HEK293 (cell line): Measurements from ENCODE around the gene EIF4B.
A peak's percentile ranks its signal among the peaks of the same experiment; 100 is the strongest.

Source experiments
- BCL11A ChIP-seq: fragments of 450-650 bp; formaldehyde crosslinking; IDR thresholded peaks from 2 replicates; pipeline ENCODE4 v1.5.1; 2016; ENCODE audit warnings: low read depth, missing biosample characterization, missing genetic modification characterization
- GLIS2 ChIP-seq: fragments of 450-650 bp; formaldehyde crosslinking; IDR thresholded peaks from 2 replicates; pipeline ENCODE4 v1.5.1; 2016; ENCODE audit warnings: missing biosample characterization, missing genetic modification characterization
- HIC1 ChIP-seq: fragments of 450-650 bp; formaldehyde crosslinking; IDR thresholded peaks from 2 replicates; pipeline ENCODE4 v1.5.1; 2016; ENCODE audit warnings: missing biosample characterization, missing genetic modification characterization
- HOXD13 ChIP-seq: sonication (generic); formaldehyde crosslinking; IDR thresholded peaks from 2 replicates; pipeline ENCODE4 v1.8.0; 2022; ENCODE audit warnings: missing genetic modification reagents, borderline replicate concordance
- KLF16 ChIP-seq: fragments of 450-650 bp; formaldehyde crosslinking; IDR thresholded peaks from 2 replicates; pipeline ENCODE4 v1.5.1; 2017; ENCODE audit warnings: missing biosample characterization, missing genetic modification characterization
- KLF8 ChIP-seq: fragments of 450-650 bp; formaldehyde crosslinking; IDR thresholded peaks from 2 replicates; pipeline ENCODE4 v1.5.1; 2016; ENCODE audit warnings: missing biosample characterization, missing genetic modification characterization
- OVOL3 ChIP-seq: fragments of 450-650 bp; formaldehyde crosslinking; IDR thresholded peaks from 2 replicates; pipeline ENCODE4 v1.5.1; 2016; ENCODE audit warnings: missing biosample characterization, missing genetic modification characterization
- PBX3 ChIP-seq: sonication (generic); formaldehyde crosslinking; IDR thresholded peaks from 2 replicates; pipeline ENCODE4 v1.8.1; 2022; ENCODE audit warnings: mild to moderate bottlenecking, moderate library complexity, missing genetic modification reagents
- SCRT2 ChIP-seq: fragments of 450-650 bp; formaldehyde crosslinking; IDR thresholded peaks from 2 replicates; pipeline ENCODE4 v1.5.1; 2016; ENCODE audit warnings: missing biosample characterization, missing genetic modification characterization
- SP2 ChIP-seq: fragments of 450-650 bp; formaldehyde crosslinking; IDR thresholded peaks from 2 replicates; pipeline ENCODE4 v1.5.1; 2016; ENCODE audit warnings: missing biosample characterization, missing genetic modification characterization
- SP3 ChIP-seq: fragments of 450-650 bp; formaldehyde crosslinking; IDR thresholded peaks from 2 replicates; pipeline ENCODE4 v1.5.1; 2016; ENCODE audit warnings: missing biosample characterization, missing genetic modification characterization
- SP7 ChIP-seq: fragments of 450-650 bp; formaldehyde crosslinking; IDR thresholded peaks from 2 replicates; pipeline ENCODE4 v1.5.1; 2016; ENCODE audit warnings: missing biosample characterization, missing genetic modification characterization
- ZBTB26 ChIP-seq: fragments of 450-650 bp; formaldehyde crosslinking; optimal IDR thresholded peaks from 2 replicates; pipeline ENCODE3; 2016; ENCODE audit warnings: missing biosample characterization, mild to moderate bottlenecking, missing genetic modification characterization
- ZBTB8A ChIP-seq: fragments of 450-650 bp; formaldehyde crosslinking; IDR thresholded peaks from 2 replicates; pipeline ENCODE4 v1.5.1; 2016; ENCODE audit warnings: missing biosample characterization, missing genetic modification characterization
- ZFHX2 ChIP-seq: fragments of 450-650 bp; formaldehyde crosslinking; conservative IDR thresholded peaks from 2 replicates; pipeline ENCODE4 v1.5.1; 2016; ENCODE audit warnings: missing biosample characterization, missing genetic modification characterization
- ZIC2 ChIP-seq: fragments of 450-650 bp; formaldehyde crosslinking; IDR thresholded peaks from 2 replicates; pipeline ENCODE4 v1.5.1; 2016; ENCODE audit warnings: missing biosample characterization, missing genetic modification characterization
- ZNF341 ChIP-seq: fragments of 450-650 bp; formaldehyde crosslinking; IDR thresholded peaks from 2 replicates; pipeline ENCODE4; 2016; ENCODE audit warnings: low read depth, missing biosample characterization, missing genetic modification characterization
- ZNF560 ChIP-seq: fragments of 450-650 bp; formaldehyde crosslinking; IDR thresholded peaks from 2 replicates; pipeline ENCODE4 v1.5.1; 2017; ENCODE audit warnings: missing biosample characterization, missing genetic modification characterization, borderline replicate concordance
- ZNF580 ChIP-seq: fragments of 450-650 bp; formaldehyde crosslinking; IDR thresholded peaks from 2 replicates; pipeline ENCODE4 v1.5.1; 2016; ENCODE audit warnings: missing biosample characterization, missing genetic modification characterization
- ZNF600 ChIP-seq: fragments of 450-650 bp; formaldehyde crosslinking; IDR thresholded peaks from 2 replicates; pipeline ENCODE4 v1.5.1; 2016; ENCODE audit warnings: missing biosample characterization, missing genetic modification characterization
- ZNF664 ChIP-seq: fragments of 450-650 bp; formaldehyde crosslinking; IDR thresholded peaks from 2 replicates; pipeline ENCODE4 v1.5.1; 2016; ENCODE audit warnings: missing biosample characterization, missing genetic modification characterization
- ZNF76 ChIP-seq: fragments of 450-650 bp; formaldehyde crosslinking; IDR thresholded peaks from 2 replicates; pipeline ENCODE4; 2016; ENCODE audit warnings: low read depth, missing biosample characterization, missing genetic modification characterization, borderline replicate concordance
- ZSCAN23 ChIP-seq: fragments of 450-650 bp; formaldehyde crosslinking; IDR thresholded peaks from 2 replicates; pipeline ENCODE4 v1.5.1; 2016; ENCODE audit warnings: missing biosample characterization, missing genetic modification characterization
- TF ChIP-seq, protein P1 (sequence below): fragments of 450-650 bp; formaldehyde crosslinking; IDR thresholded peaks from 2 replicates; pipeline ENCODE4 v1.5.1; 2016; ENCODE audit warnings: missing biosample characterization, missing genetic modification characterization
- TF ChIP-seq, protein P2 (sequence below): fragments of 450-650 bp; formaldehyde crosslinking; IDR thresholded peaks from 2 replicates; pipeline ENCODE4 v1.5.1; 2017; ENCODE audit warnings: missing biosample characterization, missing genetic modification characterization

EIF4B gene

DNA sequence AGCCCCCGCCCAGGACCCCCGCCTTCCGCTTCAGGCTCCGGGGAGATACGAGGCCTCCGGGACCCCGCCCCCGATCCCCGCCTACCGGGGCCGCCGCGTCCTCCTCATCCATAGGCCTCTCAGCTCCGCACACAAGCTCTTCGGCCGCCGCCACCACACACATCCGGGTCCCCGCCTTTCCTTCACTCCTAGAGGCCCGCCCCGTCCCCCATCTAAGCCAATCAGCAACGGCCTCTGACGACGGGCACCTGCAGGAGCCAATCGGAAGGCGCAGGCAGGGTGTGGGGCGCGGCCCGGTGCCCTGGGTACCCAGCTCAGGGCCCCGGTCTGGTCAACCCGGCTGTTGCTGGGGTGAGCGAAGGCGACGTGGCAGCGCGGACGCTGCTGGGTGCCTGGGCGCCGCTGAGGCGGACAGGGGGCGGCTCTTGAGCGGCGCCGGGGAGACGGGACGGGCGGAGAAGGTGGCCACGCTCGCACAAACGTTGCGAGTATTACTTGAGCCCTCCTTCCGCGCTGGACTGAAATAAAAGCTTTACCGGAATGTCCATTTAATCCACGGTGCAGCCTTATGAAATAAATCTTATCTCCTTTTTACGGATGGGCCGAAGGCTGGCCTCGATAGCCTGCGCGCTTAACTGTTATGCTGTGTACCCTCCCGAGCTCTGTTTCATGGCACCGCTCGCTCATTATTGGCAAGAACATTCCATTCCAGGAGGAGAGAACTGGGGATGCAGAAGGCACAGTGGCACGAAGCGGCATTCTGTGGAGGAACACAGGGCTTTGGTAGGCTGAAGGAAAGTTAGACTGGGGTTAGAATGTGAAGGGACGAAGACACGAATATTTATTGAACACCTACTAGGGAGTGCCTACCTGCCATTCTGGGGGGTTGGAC is 73.2 kb downstream of the EIF4B start, which contains the start of gene SPRYD3 (continued):
- TF ChIP-seq PBX3 (CRISPR knock-in tag) (peak; percentile 99), BCL11A (tag by site-specific recombination) (peak; percentile 57), ZBTB8A (tag by site-specific recombination) (peak; percentile 24), ZNF580 (tag by site-specific recombination) (0 out of 2 replicates have a peak, but pooled peaks have one; percentile 25), ZNF76 (peak; percentile 40; the same call in 1 of the 2 replicates), ZIC2 (tag by site-specific recombination) (peak; percentile 63; the same call in 1 of the 2 replicates), HIC1 (tag by site-specific recombination) (peak; percentile 99), ZNF664 (tag by site-specific recombination) (peak; percentile 85), ZSCAN23 (tag by site-specific recombination) (no peak), ZNF560 (tag by site-specific recombination) (no peak), OVOL3 (tag by site-specific recombination) (no peak), HOXD13 (CRISPR knock-in tag) (no peak), GLIS2 (tag by site-specific recombination) (peak; percentile 83), KLF8 (tag by site-specific recombination) (peak; percentile 93), KLF16 (tag by site-specific recombination) (peak; percentile 57), ZNF341 (peak; percentile 73), SP7 (tag by site-specific recombination) (peak; percentile 38; the same call in 1 of the 2 replicates), ZFHX2 (tag by site-specific recombination) (peak; percentile 21), ZNF600 (tag by site-specific recombination) (peak; percentile 56), SP3 (tag by site-specific recombination) (peak; percentile 94), SP2 (peak; percentile 99), ZBTB26 (tag by site-specific recombination) (peak; percentile 77), SCRT2 (tag by site-specific recombination) (peak; percentile 23)
- TF ChIP-seq, protein P1, sequence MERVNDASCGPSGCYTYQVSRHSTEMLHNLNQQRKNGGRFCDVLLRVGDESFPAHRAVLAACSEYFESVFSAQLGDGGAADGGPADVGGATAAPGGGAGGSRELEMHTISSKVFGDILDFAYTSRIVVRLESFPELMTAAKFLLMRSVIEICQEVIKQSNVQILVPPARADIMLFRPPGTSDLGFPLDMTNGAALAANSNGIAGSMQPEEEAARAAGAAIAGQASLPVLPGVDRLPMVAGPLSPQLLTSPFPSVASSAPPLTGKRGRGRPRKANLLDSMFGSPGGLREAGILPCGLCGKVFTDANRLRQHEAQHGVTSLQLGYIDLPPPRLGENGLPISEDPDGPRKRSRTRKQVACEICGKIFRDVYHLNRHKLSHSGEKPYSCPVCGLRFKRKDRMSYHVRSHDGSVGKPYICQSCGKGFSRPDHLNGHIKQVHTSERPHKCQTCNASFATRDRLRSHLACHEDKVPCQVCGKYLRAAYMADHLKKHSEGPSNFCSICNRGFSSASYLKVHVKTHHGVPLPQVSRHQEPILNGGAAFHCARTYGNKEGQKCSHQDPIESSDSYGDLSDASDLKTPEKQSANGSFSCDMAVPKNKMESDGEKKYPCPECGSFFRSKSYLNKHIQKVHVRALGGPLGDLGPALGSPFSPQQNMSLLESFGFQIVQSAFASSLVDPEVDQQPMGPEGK, result peak; percentile 80
- TF ChIP-seq, protein P2, sequence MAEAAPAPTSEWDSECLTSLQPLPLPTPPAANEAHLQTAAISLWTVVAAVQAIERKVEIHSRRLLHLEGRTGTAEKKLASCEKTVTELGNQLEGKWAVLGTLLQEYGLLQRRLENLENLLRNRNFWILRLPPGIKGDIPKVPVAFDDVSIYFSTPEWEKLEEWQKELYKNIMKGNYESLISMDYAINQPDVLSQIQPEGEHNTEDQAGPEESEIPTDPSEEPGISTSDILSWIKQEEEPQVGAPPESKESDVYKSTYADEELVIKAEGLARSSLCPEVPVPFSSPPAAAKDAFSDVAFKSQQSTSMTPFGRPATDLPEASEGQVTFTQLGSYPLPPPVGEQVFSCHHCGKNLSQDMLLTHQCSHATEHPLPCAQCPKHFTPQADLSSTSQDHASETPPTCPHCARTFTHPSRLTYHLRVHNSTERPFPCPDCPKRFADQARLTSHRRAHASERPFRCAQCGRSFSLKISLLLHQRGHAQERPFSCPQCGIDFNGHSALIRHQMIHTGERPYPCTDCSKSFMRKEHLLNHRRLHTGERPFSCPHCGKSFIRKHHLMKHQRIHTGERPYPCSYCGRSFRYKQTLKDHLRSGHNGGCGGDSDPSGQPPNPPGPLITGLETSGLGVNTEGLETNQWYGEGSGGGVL (tag by site-specific recombination), result no peak
- TF ChIP-seq, all 188 proteins: peak for 37
